Measurements from ENCODE around the gene ZNF22.
A peak's percentile ranks its signal among the peaks of the same experiment; 100 is the strongest.

Gene ZNF22

GRCh38 chr10:44993226-44993921, 7.3 kb upstream of the ZNF22 start:
- no peaks in the 10 kb centered on the region for H3K27me3 ChIP-seq (ENCODE audit: insufficient read depth, low read length)
- no peak overlapping the region for H3K27ac ChIP-seq (ENCODE audit: low read depth, low read length)
- no peak overlapping the region for H3K4me3 ChIP-seq (ENCODE audit: low read depth, low read length)
- no peaks in the 10 kb centered on the region for H3K36me3 ChIP-seq (ENCODE audit: insufficient read depth, low read length)
- peaks cover 40% of the 10 kb centered on the region for H3K4me1 ChIP-seq (ENCODE audit: control insufficient read depth, insufficient read depth, low read length, unreplicated experiment)
- no peak overlapping the region for H2AFZ ChIP-seq (ENCODE audit: low read length, unreplicated experiment)
- no peaks in the 10 kb centered on the region for H3K79me2 ChIP-seq (ENCODE audit: control insufficient read depth, insufficient read depth, low read length, unreplicated experiment)

- H3K4me3 ChIP-seq (ENCODE audit: low read depth, low read length), result no peak overlapping the region
- H3K4me1 ChIP-seq (ENCODE audit: control insufficient read depth, insufficient read depth, low read length, unreplicated experiment), result peaks cover 45% of the 10 kb centered on the region
- no peak overlapping the region for H3K27ac ChIP-seq (ENCODE audit: low read depth, low read length)
- H3K36me3 ChIP-seq (ENCODE audit: insufficient read depth, low read length), result no peaks in the 10 kb centered on the region
- H3K27me3 ChIP-seq (ENCODE audit: insufficient read depth, low read length), result no peaks in the 10 kb centered on the region
- no peaks in the 10 kb centered on the region for H3K79me2 ChIP-seq (ENCODE audit: control insufficient read depth, insufficient read depth, low read length, unreplicated experiment)
- no peak overlapping the region for H2AFZ ChIP-seq (ENCODE audit: low read length, unreplicated experiment)
Measured at GRCh38 chr10:44993922-44994751, 6.6 kb upstream of the ZNF22 start.

- H3K27ac ChIP-seq (ENCODE audit: low read depth, low read length), result no peak overlapping the region; the same call in 1 of the 2 replicates
Measured at GRCh38 chr10:44994752-44995530, 5.8 kb upstream of the ZNF22 start.

DNA sequence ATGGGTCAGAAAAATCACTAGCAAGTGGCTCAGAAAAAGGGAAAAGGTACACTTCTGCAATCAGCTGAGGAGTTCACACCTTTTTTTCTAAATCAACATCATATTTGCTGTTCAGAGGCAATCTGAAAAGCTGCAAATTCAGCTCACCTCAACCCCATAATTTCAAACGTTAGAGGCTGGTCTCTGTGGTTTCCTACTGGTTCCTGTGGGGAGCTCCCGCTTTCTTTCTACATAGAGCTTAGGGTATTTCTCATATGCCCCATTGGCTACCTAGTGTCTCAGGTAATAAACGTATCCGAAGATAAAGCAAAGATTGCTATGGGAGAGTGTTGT, 5.2 kb upstream of the ZNF22 start:
- H3K4me3 ChIP-seq (ENCODE audit: low read depth, low read length), result no peak overlapping the region
- H3K79me2 ChIP-seq (ENCODE audit: control insufficient read depth, insufficient read depth, low read length, unreplicated experiment), result no peaks in the 10 kb centered on the region
- peak overlapping the region; percentile 47 for H3K27ac ChIP-seq (ENCODE audit: low read depth, low read length)
- no peak overlapping the region for H2AFZ ChIP-seq (ENCODE audit: low read length, unreplicated experiment)
- peaks cover 54% of the 10 kb centered on the region for H3K4me1 ChIP-seq (ENCODE audit: control insufficient read depth, insufficient read depth, low read length, unreplicated experiment)
- H3K36me3 ChIP-seq (ENCODE audit: insufficient read depth, low read length), result no peaks in the 10 kb centered on the region
- H3K27me3 ChIP-seq (ENCODE audit: insufficient read depth, low read length), result no peaks in the 10 kb centered on the region

More at GRCh38 chr10:44994752-44995530, 5.8 kb upstream of the ZNF22 start:
- H3K4me1 ChIP-seq (ENCODE audit: control insufficient read depth, insufficient read depth, low read length, unreplicated experiment), result peaks cover 53% of the 10 kb centered on the region
- H3K79me2 ChIP-seq (ENCODE audit: control insufficient read depth, insufficient read depth, low read length, unreplicated experiment), result no peaks in the 10 kb centered on the region
- no peak overlapping the region for H3K4me3 ChIP-seq (ENCODE audit: low read depth, low read length)
- no peaks in the 10 kb centered on the region for H3K27me3 ChIP-seq (ENCODE audit: insufficient read depth, low read length)
- H2AFZ ChIP-seq (ENCODE audit: low read length, unreplicated experiment), result no peak overlapping the region
- H3K36me3 ChIP-seq (ENCODE audit: insufficient read depth, low read length), result no peaks in the 10 kb centered on the region

- H3K27me3 ChIP-seq (ENCODE audit: insufficient read depth, low read length), result no peaks in the 10 kb centered on the region
- no peaks in the 10 kb centered on the region for H3K36me3 ChIP-seq (ENCODE audit: insufficient read depth, low read length)
- no peaks in the 10 kb centered on the region for H3K79me2 ChIP-seq (ENCODE audit: control insufficient read depth, insufficient read depth, low read length, unreplicated experiment)
- H2AFZ ChIP-seq (ENCODE audit: low read length, unreplicated experiment), result no peak overlapping the region
- peaks cover 54% of the 10 kb centered on the region for H3K4me1 ChIP-seq (ENCODE audit: control insufficient read depth, insufficient read depth, low read length, unreplicated experiment)
- H3K4me3 ChIP-seq (ENCODE audit: low read depth, low read length), result no peak overlapping the region
- H3K27ac ChIP-seq (ENCODE audit: low read depth, low read length), result peak overlapping the region; percentile 47
Measured at GRCh38 chr10:44995914-44996669, 4.6 kb upstream of the ZNF22 start.

GRCh38 chr10:44997105-44997748, 3.5 kb upstream of the ZNF22 start:
- peaks cover 10% of the 10 kb centered on the region for H3K79me2 ChIP-seq (ENCODE audit: control insufficient read depth, insufficient read depth, low read length, unreplicated experiment)
- no peaks in the 10 kb centered on the region for H3K27me3 ChIP-seq (ENCODE audit: insufficient read depth, low read length)
- H2AFZ ChIP-seq (ENCODE audit: low read length, unreplicated experiment), result no peak overlapping the region
- H3K27ac ChIP-seq (ENCODE audit: low read depth, low read length), result no peak overlapping the region
- no peaks in the 10 kb centered on the region for H3K36me3 ChIP-seq (ENCODE audit: insufficient read depth, low read length)
- no peak overlapping the region for H3K4me3 ChIP-seq (ENCODE audit: low read depth, low read length)
- peaks cover 58% of the 10 kb centered on the region for H3K4me1 ChIP-seq (ENCODE audit: control insufficient read depth, insufficient read depth, low read length, unreplicated experiment)

DNA sequence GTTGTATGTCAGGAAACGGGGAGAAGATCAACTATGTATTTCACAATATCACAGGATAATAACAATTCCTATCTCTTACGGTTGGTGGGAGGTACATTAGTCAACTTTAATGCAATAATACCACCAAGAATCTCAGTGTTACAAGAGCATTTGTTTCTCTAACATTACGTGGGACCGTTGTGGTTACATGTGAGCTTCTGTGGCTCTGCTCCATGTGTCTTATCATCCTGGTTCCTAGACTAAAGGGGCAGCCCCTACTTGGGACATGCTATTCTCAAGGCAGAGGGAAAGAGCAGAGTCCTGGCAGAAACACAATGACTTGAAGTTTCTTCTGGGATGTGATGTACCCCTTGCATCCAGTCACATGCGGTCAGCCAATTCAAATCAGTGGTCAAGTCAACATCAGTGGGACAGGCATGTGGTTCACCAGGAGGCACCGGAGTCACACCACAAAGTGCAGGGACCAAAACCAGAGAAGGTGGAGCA, 2.5 kb upstream of the ZNF22 start:
- Histone ChIP-seq H3K79me2 (ENCODE audit: control insufficient read depth, insufficient read depth, low read length, unreplicated experiment) (peaks cover 19% of the 10 kb centered on the region), H3K36me3 (ENCODE audit: insufficient read depth, low read length) (peaks cover 4% of the 10 kb centered on the region; the same call in 1 of the 2 replicates), H3K4me3 (ENCODE audit: low read depth, low read length) (no peak overlapping the region), H3K27me3 (ENCODE audit: insufficient read depth, low read length) (no peaks in the 10 kb centered on the region), H3K4me1 (ENCODE audit: control insufficient read depth, insufficient read depth, low read length, unreplicated experiment) (peaks cover 62% of the 10 kb centered on the region), H3K27ac (ENCODE audit: low read depth, low read length) (no peak overlapping the region), H2AFZ (ENCODE audit: low read length, unreplicated experiment) (no peak overlapping the region)

GRCh38 chr10:45000138-45000751, 478 bp upstream of the ZNF22 start:
- H2AFZ ChIP-seq (ENCODE audit: low read length, unreplicated experiment), result peak overlapping the region; percentile 41
- peak overlapping the region; percentile 90 for H3K27ac ChIP-seq (ENCODE audit: low read depth, low read length)
- H3K79me2 ChIP-seq (ENCODE audit: control insufficient read depth, insufficient read depth, low read length, unreplicated experiment), result peaks cover 32% of the 10 kb centered on the region
- H3K4me3 ChIP-seq (ENCODE audit: low read depth, low read length), result peak overlapping the region; percentile 84
- H3K4me1 ChIP-seq (ENCODE audit: control insufficient read depth, insufficient read depth, low read length, unreplicated experiment), result peaks cover 45% of the 10 kb centered on the region
- no peaks in the 10 kb centered on the region for H3K27me3 ChIP-seq (ENCODE audit: insufficient read depth, low read length)
- H3K36me3 ChIP-seq (ENCODE audit: insufficient read depth, low read length), result peaks cover 22% of the 10 kb centered on the region

DNA sequence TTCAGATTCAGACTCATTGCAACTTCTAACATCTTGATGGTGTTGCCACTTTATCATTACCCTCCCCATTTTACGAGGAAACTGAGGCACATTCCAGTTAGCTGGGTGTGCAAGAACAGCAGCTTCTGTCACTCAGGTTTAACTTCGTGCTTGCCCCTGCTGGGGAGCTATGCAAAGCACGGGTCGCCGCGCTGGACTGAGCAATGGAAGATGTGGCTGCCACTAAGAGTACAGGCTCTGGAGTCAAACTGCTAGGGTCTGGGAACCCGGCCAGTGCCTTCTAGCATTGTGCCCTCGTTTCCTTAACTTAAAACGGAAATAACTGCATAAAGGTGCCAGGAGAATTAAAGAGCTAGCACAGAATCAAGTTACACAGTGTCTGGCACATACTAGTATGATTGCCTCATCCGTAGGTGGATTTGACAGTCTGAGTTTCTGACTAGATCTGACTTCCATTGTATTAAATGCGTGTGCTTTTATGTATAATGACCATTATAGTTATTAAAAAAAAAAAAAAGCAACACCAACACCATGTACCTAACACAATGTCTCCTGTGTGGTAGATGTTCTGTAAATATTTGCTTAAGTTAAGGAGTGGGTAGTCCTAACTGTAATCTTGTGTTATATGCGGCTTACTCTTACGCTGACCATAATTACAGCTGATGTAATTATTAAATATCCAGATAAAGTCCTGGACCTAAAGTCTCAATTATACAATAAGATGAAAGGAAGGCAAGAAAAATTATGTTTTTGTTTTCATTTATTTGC, 842 bp downstream of the ZNF22 start:
- Histone ChIP-seq H3K36me3 (ENCODE audit: insufficient read depth, low read length) (peaks cover 22% of the 10 kb centered on the region), H3K79me2 (ENCODE audit: control insufficient read depth, insufficient read depth, low read length, unreplicated experiment) (peaks cover 32% of the 10 kb centered on the region), H3K27ac (ENCODE audit: low read depth, low read length) (peak overlapping the region; percentile 90), H3K27me3 (ENCODE audit: insufficient read depth, low read length) (no peaks in the 10 kb centered on the region), H3K4me1 (ENCODE audit: control insufficient read depth, insufficient read depth, low read length, unreplicated experiment) (peaks cover 31% of the 10 kb centered on the region), H3K4me3 (ENCODE audit: low read depth, low read length) (peak overlapping the region; percentile 84), H2AFZ (ENCODE audit: low read length, unreplicated experiment) (peak overlapping the region; percentile 41)

All from ACC112 (cell line).